Mesenchymal stem cell (in vitro differentiated cells and primary cell): ENCODE measurements around the gene USP15.
"Not testable (repeated sequence)": the region's sequence is repeated elsewhere in the genome, so short reads cannot be mapped to it uniquely, and the experiment has no call there.

ENCODE experiments used
- DNase-seq: peaks from one replicate; pipeline ENCODE4 v3.0.0-alpha.2; 2013
- H2AFZ ChIP-seq: one replicate; pipeline ENCODE4 v1.6.1; 2013; ENCODE audit warnings: low read depth, mild to moderate bottlenecking, control low read depth, inconsistent platforms, low read length, moderate library complexity
- H2AK5ac ChIP-seq: 2 replicates; pipeline ENCODE4 v1.6.1; 2013; ENCODE audit warnings: low read length, moderate library complexity, mild to moderate bottlenecking, inconsistent platforms; ENCODE audit not compliant: severe bottlenecking
- H2BK120ac ChIP-seq: one replicate; pipeline ENCODE4 v1.6.1; 2013; ENCODE audit warnings: low read depth, mild to moderate bottlenecking, inconsistent platforms, low read length, moderate library complexity
- H2BK12ac ChIP-seq, 2 experiments: one replicate each; pipeline ENCODE4 v1.6.1; 2013; ENCODE audit warnings: inconsistent platforms in 2 of 2, low read length in 2 of 2, mild to moderate bottlenecking in 2 of 2, moderate library complexity in 2 of 2, control low read depth in 1 of 2
- H2BK15ac ChIP-seq: one replicate; pipeline ENCODE4 v1.6.1; 2013; ENCODE audit warnings: mild to moderate bottlenecking, low read depth, inconsistent platforms; ENCODE audit not compliant: poor library complexity, severe bottlenecking
- H2BK5ac ChIP-seq: 2 replicates; pipeline ENCODE4 v1.6.1; 2013; ENCODE audit warnings: low read depth, mild to moderate bottlenecking, low read length, control low read depth, inconsistent platforms; ENCODE audit not compliant: poor library complexity, severe bottlenecking
- H3K14ac ChIP-seq, 2 experiments: one replicate each; pipeline ENCODE4 v1.6.1; 2013; ENCODE audit warnings: inconsistent platforms in 2 of 2, low read length in 2 of 2, control low read depth in 1 of 2, mild to moderate bottlenecking in 1 of 2, moderate library complexity in 1 of 2
- H3K18ac ChIP-seq, 2 experiments: one replicate each; pipeline ENCODE4 v1.6.1; 2013; ENCODE audit warnings: inconsistent platforms in 2 of 2, low read length in 2 of 2, control low read depth in 1 of 2, low read depth in 1 of 2, mild to moderate bottlenecking in 1 of 2
- H3K23ac ChIP-seq, 2 experiments: one replicate each; pipeline ENCODE4 v1.6.1; 2013; ENCODE audit warnings: inconsistent platforms in 2 of 2, low read length in 2 of 2, mild to moderate bottlenecking in 2 of 2, moderate library complexity in 2 of 2, control low read depth in 1 of 2
- H3K27ac ChIP-seq: 2 replicates; pipeline ENCODE4 v1.5.1; 2013; ENCODE audit warnings: mild to moderate bottlenecking, moderate library complexity, low read length, control low read depth, inconsistent platforms; ENCODE audit not compliant: poor library complexity, severe bottlenecking
- H3K27me3 ChIP-seq, 2 experiments: 2 replicates each; pipeline versions ENCODE4 v1.6.1 to v1.7.0; 2013; ENCODE audit warnings: low read length in 2 of 2, mild to moderate bottlenecking in 2 of 2, moderate library complexity in 2 of 2, control low read depth in 1 of 2, inconsistent platforms in 1 of 2; ENCODE audit not compliant: control insufficient read depth in 1 of 2, insufficient read depth in 1 of 2
- H3K36me3 ChIP-seq, 2 experiments: 2 replicates each; pipeline versions ENCODE4 v1.6.1 to v1.7.0; 2013; ENCODE audit warnings: low read length in 2 of 2, control low read depth in 1 of 2, inconsistent platforms in 1 of 2, low read depth in 1 of 2, mild to moderate bottlenecking in 1 of 2; ENCODE audit not compliant: insufficient read depth in 2 of 2, control insufficient read depth in 1 of 2
- H3K4ac ChIP-seq, 2 experiments: one replicate each; pipeline ENCODE4 v1.6.1; 2013; ENCODE audit warnings: inconsistent platforms in 2 of 2, low read length in 2 of 2, mild to moderate bottlenecking in 2 of 2, moderate library complexity in 2 of 2, control low read depth in 1 of 2, low read depth in 1 of 2
- H3K4me1 ChIP-seq: 2 replicates; pipeline ENCODE4 v1.6.1; 2013; ENCODE audit warnings: low read depth, low read length, control low read depth; ENCODE audit not compliant: control insufficient read depth, insufficient read depth
- H3K4me2 ChIP-seq: 2 replicates; pipeline ENCODE4 v1.6.1; 2013; ENCODE audit warnings: low read length, mild to moderate bottlenecking, inconsistent platforms; ENCODE audit not compliant: poor library complexity, severe bottlenecking
- H3K4me3 ChIP-seq, 2 experiments: 2 replicates each; pipeline versions ENCODE4 v1.5.1 to v1.7.0; 2013; ENCODE audit warnings: low read length in 2 of 2, mild to moderate bottlenecking in 2 of 2, control low read depth in 1 of 2, low read depth in 1 of 2; ENCODE audit not compliant: insufficient read depth in 1 of 2
- H3K79me1 ChIP-seq: replicated peaks from 2 replicates; pipeline ENCODE4 v1.6.1; 2013; ENCODE audit warnings: mild to moderate bottlenecking, control low read depth, low read length, inconsistent platforms; ENCODE audit not compliant: poor library complexity, severe bottlenecking
- H3K9ac ChIP-seq: 2 replicates; pipeline ENCODE4 v1.7.0; 2013; ENCODE audit warnings: mild to moderate bottlenecking, low read length, moderate library complexity
- H3K9me3 ChIP-seq: 2 replicates; pipeline ENCODE4 v1.7.0; 2013; ENCODE audit warnings: mild to moderate bottlenecking, low read length; ENCODE audit not compliant: control insufficient read depth
- H4K8ac ChIP-seq: one replicate; pipeline ENCODE4 v1.6.1; 2013; ENCODE audit warnings: inconsistent platforms, mild to moderate bottlenecking, low read length, moderate library complexity
- H4K91ac ChIP-seq: one replicate; pipeline ENCODE4 v1.6.1; 2013; ENCODE audit warnings: mild to moderate bottlenecking, low read length, inconsistent platforms
- WGBS: methylation state at CpG from one replicate; pipeline ENCODE4 v1.1.7; 2013; ENCODE audit warnings: mixed read lengths; 5-methylcytosine and 5-hydroxymethylcytosine counted together

The USP15 gene

GRCh38 chr12:62365846-62366245 lies 105.6 kb downstream of the USP15 start:
- not testable (repeated sequence) for H3K27me3 ChIP-seq, H3K4me2 ChIP-seq
- 100% methylated on average over 1 of the region's 1 CpG for WGBS

GRCh38 chr12:62368430-62369223 lies 108.4 kb downstream of the USP15 start:
- H3K23ac ChIP-seq, H2AK5ac ChIP-seq, DNase-seq, H2BK15ac ChIP-seq, H3K4me1 ChIP-seq, H2BK5ac ChIP-seq, H3K14ac ChIP-seq, H3K4me3 ChIP-seq, H2AFZ ChIP-seq, H3K18ac ChIP-seq, H3K36me3 ChIP-seq, H3K9me3 ChIP-seq, H2BK12ac ChIP-seq, H2BK120ac ChIP-seq, H3K9ac ChIP-seq, H3K4ac ChIP-seq, H4K91ac ChIP-seq, H4K8ac ChIP-seq, H3K4me2 ChIP-seq, H3K79me1 ChIP-seq, H3K27me3 ChIP-seq, H3K27ac ChIP-seq: not testable (repeated sequence)
- 100% methylated on average over 1 of the region's 3 CpGs for WGBS

More at GRCh38 chr12:62365846-62366245, 105.6 kb downstream of the USP15 start:
- not testable (repeated sequence) for H3K27ac ChIP-seq, H4K8ac ChIP-seq, H3K79me1 ChIP-seq, H3K4me3 ChIP-seq, H3K9me3 ChIP-seq, H2AK5ac ChIP-seq, H3K4ac ChIP-seq, H2BK5ac ChIP-seq, H3K23ac ChIP-seq, H4K91ac ChIP-seq, H3K4me1 ChIP-seq, H2AFZ ChIP-seq, H3K18ac ChIP-seq, H2BK15ac ChIP-seq, H2BK12ac ChIP-seq, H2BK120ac ChIP-seq, H3K9ac ChIP-seq, DNase-seq, H3K14ac ChIP-seq
- H3K36me3 ChIP-seq: peaks cover 0 to 15% of the 10 kb centered on the region in 2 experiments

- Histone ChIP-seq H3K18ac (no peak overlapping the region), H3K4ac (no peak overlapping the region), H3K23ac (no peak overlapping the region), H3K27ac (no peak overlapping the region), H2BK5ac (no peak overlapping the region), H2BK12ac (no peak overlapping the region), H2BK15ac (no peak overlapping the region), H3K36me3 (peaks cover 0 to 8% of the 10 kb centered on the region in 2 experiments), H3K27me3 (no peaks in the 10 kb centered on the region), H2BK120ac (no peak overlapping the region), H3K9me3 (peaks cover 5% of the 10 kb centered on the region), H3K4me3 (no peak overlapping the region), H2AFZ (no peak overlapping the region), H3K9ac (no peak overlapping the region), H3K79me1 (peaks cover 7% of the 10 kb centered on the region), H3K4me1 (no peaks in the 10 kb centered on the region), H4K8ac (no peak overlapping the region), H2AK5ac (no peak overlapping the region), H3K4me2 (no peak overlapping the region), H3K14ac (no peak overlapping the region), H4K91ac (no peak overlapping the region)
- no peak for DNase-seq
- no CpG with 5 or more reads among the region's 3 CpGs for WGBS
These were observed 110.0 kb downstream of the USP15 start for GRCh38 chr12:62370189-62370588.

GRCh38 chr12:62371661-62372060 lies 111.5 kb downstream of the USP15 start:
- H2AK5ac ChIP-seq: no peak overlapping the region
- no peak overlapping the region for H3K4ac ChIP-seq
- no peak overlapping the region for H3K4me2 ChIP-seq
- no peak overlapping the region for H3K4me3 ChIP-seq
- H4K8ac ChIP-seq: no peak overlapping the region
- peaks cover 0 to 12% of the 10 kb centered on the region in 2 experiments for H3K36me3 ChIP-seq
- peaks cover 7% of the 10 kb centered on the region for H3K79me1 ChIP-seq
- no peak overlapping the region for H2BK5ac ChIP-seq
- H4K91ac ChIP-seq: no peak overlapping the region
- H2AFZ ChIP-seq: no peak overlapping the region
- DNase-seq: no peak
- no peak overlapping the region for H3K14ac ChIP-seq
- no peak overlapping the region for H2BK120ac ChIP-seq
- H3K9ac ChIP-seq: no peak overlapping the region
- no peak overlapping the region for H2BK12ac ChIP-seq
- no peaks in the 10 kb centered on the region for H3K4me1 ChIP-seq
- H3K18ac ChIP-seq: no peak overlapping the region
- H3K9me3 ChIP-seq: no peaks in the 10 kb centered on the region
- H3K27ac ChIP-seq: no peak overlapping the region
- 100% methylated on average over 2 of the region's 4 CpGs for WGBS
- H3K27me3 ChIP-seq: no peaks in the 10 kb centered on the region
- no peak overlapping the region for H3K23ac ChIP-seq
- H2BK15ac ChIP-seq: no peak overlapping the region
